ENCODE measurements around the gene CHAD.

Gene CHAD

DNA sequence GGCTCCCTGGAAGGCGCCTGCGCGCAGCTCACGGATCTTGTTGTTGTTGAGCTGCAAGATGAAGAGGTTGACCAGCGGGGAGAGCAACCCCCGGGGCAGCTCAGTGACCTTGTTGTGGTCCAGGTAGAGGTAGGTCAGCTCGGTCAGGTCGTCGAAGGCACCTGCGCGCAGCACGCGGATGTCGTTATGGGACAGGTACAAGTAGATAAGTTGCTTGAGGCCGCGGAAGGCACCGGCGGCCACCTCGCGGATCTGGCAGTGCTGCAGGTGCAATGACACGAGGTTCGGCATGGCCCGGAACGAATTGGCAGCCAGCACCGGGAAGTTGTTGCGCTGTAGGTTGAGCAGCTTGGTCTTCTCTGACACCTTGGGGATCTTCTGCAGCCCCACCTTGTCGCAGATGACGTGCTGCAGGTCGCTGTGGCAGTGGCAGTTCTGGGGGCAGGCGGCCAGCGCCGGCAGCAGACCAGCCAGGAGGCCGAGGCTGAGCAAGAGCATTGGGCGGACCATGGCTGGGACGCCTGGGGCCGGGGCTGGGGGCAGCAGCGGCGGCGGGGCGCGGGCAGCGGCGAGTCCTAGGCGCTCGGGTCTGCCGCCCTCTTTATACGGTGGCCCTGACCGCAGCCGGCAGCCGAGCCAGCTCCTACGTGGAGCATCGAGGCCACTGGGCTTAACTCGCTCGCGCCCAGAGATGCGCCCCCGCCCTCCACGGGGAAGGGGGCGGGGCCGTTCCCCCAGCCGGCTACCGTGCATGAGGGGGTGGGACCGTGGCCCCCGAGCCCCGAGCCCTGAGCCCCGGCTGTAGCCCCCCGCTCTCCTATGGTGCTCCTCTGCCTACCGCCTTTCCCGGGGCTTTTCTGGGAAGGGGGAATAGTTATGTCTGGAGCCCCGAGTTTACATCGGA, at the start of gene CHAD:
CHAD (minus strand) TSS at position 577 of the 904 bp plus-strand sequence; CDS start at position 510, 67 bp downstream.
- no peak for DNase-seq

DNA sequence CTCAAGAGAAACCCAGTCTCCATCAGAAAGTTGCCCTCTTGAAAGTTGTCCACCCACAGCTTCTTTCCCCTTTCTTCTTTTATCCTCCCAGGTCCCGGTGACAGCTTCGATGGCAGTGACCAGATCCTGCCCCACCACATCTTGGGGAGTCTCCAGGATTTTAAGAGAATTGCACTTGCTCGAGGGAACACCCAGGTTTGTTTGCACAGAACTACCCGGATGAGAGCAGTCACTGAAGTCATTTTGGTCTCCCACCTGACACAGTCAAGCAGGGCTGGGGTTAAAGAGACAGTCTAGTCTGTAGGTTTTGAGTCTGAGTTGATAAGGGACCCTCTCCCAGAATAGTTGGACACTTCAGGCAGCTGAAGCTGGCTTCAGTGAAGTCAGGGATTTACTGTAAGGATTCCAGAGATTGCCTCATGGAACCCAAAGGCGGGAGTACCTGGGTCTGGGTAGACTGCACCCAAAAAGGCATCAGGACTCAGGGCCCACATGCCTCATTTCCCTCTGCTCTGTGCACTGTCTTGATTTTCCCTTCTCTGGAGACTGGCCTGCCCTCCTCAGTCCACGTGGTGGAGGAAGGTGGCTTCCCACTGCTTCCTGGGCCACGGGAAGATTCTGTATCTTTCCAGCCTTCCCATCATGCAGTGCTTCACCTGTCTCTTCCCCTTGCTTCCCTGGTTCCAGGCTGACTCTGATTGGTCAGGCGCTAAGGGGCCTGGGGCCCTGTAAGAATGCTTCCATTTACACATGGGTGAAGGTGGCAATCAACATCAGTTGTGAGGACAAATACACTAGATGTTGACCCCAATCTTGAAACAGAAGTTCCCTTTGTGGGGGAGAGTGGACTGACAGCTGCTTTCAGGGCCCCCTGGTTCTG, 49.1 kb upstream of the CHAD start:
- DNase-seq = no peak

DNA sequence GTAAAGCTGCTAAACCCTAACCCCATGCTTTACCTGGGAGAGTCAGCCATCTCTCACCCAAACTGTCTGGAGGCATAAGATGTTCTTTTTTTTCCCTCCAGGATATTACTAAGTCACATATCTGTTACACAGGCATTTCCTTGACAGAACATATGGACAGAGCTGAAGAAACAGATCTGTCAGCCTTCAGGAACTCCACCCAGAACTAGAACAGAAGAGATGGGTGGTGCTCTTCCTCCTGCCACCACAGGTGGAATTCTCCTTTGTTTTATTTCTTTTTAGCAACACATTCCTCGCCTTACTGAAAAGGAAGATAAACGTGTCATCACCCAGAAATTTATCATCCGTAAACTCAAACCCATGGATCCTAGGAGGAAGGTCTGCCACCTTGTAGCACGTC, 48.3 kb upstream of the CHAD start:
- no peak for DNase-seq

DNA sequence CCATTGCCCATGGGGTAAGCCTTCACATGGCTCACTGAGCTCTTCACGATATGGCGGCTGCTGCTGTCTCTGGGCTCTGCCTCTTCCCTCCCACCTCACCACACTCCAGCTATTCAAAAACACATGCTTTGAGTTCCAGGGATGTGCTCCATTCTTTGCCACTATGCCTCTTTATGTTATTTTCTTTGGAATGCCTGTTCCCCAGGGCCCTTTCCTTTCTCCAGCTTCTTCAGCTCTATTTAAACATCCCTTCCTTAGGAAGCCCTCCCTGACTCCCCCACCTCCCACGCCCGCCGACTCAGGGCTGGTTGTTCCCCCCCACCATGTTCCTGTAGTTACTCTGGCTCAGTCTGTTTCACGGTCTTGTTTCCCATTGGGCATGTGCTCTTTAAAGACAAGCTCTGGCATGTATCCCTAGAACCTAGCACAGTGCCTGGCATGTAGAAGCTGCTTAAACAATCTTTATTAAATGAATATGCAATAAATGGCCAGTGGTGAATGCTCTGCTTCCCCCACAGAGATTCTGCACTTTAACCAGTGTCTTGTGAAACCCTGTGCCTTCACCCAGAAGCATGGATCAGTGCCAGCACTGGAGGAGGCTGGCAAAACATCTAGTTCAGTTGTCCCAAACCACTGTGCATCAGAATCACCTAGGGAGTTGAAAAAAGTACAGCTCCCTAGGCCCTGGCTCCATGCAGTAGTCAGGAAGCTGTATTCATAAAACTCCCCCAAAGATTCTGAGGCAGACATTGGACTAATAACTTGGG, 46.4 kb upstream of the CHAD start:
- DNase-seq = no peak

DNA sequence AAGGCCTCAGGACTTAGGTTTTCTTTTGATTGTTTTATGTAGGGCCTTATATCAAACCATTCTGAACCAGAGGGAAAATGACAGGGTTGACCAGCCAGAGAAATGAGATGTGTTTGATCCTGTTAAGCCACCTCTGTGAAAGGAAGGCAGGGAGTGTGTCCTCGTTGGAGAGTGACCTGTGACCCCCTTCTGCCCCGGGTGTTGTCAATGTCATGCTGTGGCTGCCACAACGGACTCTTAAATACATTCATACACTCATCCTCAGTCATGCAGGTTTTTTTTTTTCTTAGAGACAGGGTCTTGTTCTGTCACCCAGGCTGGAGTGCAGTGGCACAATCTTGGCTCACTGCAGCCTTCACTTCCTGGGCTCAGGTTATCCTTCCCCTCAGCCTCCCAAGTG, 45.7 kb upstream of the CHAD start:
- no peak for DNase-seq

- DNase-seq = no peak
Observed at GRCh38 chr17:50513495-50513894, 44.8 kb upstream of the CHAD start.

DNA sequence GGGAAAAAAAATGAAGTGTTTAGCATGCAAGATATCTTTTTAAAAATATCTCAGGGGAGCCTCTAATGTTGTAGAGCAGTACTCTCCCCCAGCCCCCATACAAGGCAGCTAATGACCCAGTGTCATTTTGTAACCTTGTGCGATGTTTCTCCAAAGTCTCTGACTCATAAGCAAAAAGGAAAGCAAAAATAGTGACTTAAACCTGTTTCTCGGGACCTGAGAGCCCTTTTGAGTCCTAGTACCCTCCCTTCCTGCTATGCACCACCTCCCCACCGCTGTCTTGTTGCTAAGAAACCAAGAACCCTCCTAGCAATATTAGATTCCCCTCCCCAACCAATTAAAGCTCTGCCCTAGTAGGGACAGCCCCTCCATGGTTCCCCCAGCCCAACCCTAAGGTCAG, 42.4 kb upstream of the CHAD start:
- peak; percentile 65 for DNase-seq

GRCh38 chr17:50508573-50509460, 40.1 kb upstream of the CHAD start:
- DNase-seq = no peak

- peak; percentile 80 for DNase-seq
Observed at GRCh38 chr17:50507871-50508572, 39.3 kb upstream of the CHAD start, which contains the start of gene MYCBPAP. TSS of gene MYCBPAP (plus strand) at chr17:50508439. CDS start at chr17:50508675, 236 bp downstream.

DNA sequence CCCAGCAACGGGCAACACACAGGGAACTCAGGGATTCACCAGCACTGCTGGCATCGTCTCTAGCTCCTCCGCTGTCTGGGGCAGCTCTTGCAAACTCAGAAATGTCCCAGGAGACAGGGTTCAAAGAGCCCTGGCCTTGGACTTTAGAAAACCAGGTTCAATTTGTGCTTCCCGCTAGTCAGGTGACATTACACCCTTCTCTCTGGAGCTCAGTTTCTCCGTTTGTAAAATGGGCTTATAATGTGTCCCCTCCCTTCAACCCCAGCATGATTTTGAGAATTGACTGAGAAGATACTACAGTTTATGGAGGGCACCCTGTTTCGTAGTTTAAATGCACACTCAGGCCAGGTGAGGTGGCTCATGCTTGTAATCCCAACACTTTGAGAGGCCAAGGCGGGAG, 37.6 kb upstream of the CHAD start:
- DNase-seq = no peak

GRCh38 chr17:50505591-50506130, 37.0 kb upstream of the CHAD start:
- DNase-seq = no peak

- no peak for DNase-seq
Observed at GRCh38 chr17:50502301-50502990, 33.8 kb upstream of the CHAD start.

- DNase-seq = peak; percentile 42
Observed at GRCh38 chr17:50501054-50501453, 32.4 kb upstream of the CHAD start.

DNA sequence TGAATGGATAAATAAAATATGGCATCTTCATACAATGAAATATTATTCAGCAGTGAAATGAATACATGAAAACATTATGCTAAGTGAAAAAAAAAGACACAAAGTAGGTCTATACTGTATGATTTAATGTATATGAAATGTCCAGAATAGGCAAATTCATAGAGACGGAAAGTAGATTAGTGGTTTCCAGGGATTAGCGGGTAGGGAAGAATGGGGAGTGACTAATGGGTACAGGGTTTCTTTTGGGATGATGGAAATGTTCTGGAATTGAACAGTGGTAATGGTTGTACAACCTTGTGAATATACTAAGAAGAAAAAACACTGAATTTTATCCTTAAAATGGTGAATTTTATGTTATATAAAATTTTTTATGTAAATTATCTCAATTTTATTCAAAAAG, 31.0 kb upstream of the CHAD start:
- DNase-seq = no peak

- no peak for DNase-seq
Observed at GRCh38 chr17:50499270-50499669, 30.6 kb upstream of the CHAD start.

DNA sequence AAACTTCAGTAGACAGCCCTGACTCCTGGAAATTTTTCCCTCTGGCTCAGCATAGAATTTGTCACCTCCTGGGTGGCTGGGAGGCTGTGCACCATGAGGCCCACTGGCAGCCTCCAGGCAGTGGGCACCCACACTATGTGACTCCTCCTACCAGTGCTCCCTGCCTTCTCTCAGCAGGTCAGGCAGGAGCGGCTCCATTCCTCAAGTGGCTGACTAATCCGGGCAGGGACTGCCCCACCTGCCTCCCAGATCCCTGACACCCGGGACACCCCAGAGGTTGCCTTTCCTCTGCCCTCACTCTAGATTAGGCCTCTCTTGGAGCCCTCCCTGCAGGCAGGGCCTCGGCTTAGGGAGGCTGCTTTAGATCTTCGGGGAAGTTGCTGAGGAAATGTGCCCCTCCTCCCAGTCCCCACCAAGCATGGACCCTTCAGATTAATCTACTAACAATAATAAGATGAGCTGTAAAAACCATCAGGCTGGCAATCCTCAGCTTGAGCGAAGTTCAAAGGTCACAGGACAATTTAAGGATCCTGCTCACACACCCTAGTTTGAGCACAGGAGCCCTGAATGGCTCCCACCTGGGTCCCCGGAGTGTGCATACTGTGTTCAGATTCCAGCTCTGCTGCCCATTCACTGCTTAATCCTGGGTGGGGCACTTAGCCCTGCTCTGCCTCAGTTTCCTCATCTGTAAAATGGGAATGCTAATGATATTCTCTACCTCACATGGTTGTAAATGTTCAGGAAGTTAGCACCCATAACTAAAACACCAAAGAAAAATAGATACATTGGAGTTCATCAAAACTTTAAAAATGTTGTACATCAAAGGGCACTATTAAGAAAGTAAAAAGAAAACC, 29.6 kb upstream of the CHAD start:
- no peak for DNase-seq

- DNase-seq = no peak
Observed at GRCh38 chr17:50495918-50496317, 27.2 kb upstream of the CHAD start.

DNA sequence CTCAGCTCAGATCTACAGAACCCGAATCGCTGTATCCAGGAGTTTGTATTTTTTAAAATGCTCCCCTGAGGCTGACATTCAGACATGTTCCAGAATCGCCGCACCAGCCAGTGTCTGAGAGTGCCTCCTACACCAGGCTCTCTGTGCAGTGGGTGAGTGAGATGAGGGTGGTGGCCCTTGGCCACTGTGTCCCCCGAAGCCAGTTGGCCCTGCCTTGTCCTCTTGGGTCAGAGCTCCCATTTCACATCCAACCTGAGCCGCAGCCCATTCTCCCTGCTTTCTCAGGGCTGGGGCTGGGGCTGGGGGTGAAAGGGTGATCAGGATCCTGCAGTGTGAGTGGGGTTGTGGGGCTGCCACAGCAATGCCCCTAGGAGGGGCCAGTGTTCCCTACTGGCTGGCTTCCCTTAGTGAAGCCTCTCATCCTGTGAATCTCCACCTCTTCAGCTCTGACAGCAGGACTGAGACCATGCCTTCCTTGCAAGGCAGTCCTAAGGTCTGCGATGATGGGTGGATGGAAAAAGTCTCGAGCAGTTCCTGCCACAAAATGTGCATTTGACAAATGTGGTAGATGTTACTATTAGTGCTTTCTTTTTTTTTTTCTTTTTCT, 26.6 kb upstream of the CHAD start:
- DNase-seq = no peak

DNA sequence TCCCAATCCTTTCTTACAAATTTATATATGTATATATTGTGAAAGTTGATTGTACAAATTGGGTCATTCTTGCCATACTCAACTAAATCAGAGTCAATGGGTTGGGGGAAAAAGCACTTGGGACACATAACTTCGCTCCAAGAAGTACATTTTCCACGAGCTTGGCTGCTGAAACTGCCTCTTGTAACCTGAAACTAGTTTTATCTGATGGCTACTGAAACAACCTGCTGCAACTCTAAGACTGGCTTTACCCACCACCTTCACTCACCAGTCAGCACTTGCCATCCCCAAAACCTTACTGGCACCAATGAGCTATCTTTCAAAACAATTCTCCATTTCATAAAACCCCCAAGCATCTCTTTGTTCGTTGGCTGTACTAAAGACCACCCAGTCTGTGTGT, 25.1 kb upstream of the CHAD start:
- DNase-seq = no peak

Measured in stimulated activated CD4-positive, alpha-beta T cell treated with anti-CD3 and anti-CD28 coated beads, Interleukin-4, amount 100 ng/mL, for 24 hours (primary cell).